Measurements from ENCODE around the gene RNF224. TPM values are rescaled to one million over a fixed set of nuclear protein-coding genes. Genes with fewer than 3 reads are reported as not detected.

Gene RNF224
- total and polyA plus RNA-seq, 2 of the 13 experiments (the other 11 are each of a cell fraction or from before 2014, with no cell fraction given), result 0.09 TPM; not detected in 1

DNA sequence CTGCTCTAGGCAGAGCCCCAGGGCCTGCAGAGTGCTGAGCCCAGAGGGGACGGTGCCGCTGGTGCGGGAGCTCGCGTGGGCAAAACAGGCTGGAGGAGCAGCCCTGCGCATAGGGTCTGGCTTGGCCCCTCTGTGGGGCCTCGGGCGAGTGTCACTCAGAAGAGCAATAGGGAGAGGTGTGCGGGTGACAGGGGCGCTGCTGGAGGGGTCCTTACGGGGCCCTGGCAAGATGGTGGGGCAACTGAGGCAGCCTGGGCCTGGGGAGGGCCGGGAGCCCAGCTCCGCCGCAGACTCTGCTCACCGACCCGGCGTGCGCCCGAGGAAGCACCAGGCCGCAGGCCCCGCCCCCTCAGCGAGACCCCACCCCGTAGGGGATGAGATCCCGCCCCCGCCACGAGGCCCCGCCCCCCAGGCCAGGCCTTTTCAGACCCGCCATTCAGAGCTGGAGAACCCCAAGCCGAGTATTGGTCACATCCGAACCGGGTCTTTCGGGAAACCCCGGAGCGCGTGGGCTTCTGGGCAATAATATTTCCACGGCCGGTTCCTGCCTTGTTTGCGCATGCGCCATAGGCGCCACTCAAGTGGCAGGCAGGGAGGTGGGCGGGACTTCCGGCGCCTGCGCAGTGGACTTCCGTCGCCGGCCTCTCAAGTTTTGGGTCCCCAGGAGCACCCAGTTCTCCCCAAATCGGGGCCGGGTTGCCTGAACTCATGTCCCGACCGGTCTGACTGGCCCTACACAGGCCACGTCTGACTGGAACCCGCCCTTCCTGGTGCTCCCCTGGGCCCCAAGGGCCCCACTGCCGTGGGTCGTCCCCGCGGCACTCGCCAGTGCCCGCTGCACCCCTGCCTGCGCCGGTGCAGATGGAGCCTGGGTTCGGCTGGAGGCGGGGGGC lies 4.0 kb upstream of the RNF224 start (continued):
- TF ChIP-seq, protein P1, sequence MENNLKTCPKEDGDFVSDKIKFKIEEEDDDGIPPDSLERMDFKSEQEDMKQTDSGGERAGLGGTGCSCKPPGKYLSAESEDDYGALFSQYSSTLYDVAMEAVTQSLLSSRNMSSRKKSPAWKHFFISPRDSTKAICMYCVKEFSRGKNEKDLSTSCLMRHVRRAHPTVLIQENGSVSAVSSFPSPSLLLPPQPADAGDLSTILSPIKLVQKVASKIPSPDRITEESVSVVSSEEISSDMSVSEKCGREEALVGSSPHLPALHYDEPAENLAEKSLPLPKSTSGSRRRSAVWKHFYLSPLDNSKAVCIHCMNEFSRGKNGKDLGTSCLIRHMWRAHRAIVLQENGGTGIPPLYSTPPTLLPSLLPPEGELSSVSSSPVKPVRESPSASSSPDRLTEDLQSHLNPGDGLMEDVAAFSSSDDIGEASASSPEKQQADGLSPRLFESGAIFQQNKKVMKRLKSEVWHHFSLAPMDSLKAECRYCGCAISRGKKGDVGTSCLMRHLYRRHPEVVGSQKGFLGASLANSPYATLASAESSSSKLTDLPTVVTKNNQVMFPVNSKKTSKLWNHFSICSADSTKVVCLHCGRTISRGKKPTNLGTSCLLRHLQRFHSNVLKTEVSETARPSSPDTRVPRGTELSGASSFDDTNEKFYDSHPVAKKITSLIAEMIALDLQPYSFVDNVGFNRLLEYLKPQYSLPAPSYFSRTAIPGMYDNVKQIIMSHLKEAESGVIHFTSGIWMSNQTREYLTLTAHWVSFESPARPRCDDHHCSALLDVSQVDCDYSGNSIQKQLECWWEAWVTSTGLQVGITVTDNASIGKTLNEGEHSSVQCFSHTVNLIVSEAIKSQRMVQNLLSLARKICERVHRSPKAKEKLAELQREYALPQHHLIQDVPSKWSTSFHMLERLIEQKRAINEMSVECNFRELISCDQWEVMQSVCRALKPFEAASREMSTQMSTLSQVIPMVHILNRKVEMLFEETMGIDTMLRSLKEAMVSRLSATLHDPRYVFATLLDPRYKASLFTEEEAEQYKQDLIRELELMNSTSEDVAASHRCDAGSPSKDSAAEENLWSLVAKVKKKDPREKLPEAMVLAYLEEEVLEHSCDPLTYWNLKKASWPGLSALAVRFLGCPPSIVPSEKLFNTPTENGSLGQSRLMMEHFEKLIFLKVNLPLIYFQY (CRISPR knock-in tag; IDR thresholded peaks at IDR 0.05; ENCODE audit: borderline replicate concordance), result no peak
- TF ChIP-seq, protein P2, sequence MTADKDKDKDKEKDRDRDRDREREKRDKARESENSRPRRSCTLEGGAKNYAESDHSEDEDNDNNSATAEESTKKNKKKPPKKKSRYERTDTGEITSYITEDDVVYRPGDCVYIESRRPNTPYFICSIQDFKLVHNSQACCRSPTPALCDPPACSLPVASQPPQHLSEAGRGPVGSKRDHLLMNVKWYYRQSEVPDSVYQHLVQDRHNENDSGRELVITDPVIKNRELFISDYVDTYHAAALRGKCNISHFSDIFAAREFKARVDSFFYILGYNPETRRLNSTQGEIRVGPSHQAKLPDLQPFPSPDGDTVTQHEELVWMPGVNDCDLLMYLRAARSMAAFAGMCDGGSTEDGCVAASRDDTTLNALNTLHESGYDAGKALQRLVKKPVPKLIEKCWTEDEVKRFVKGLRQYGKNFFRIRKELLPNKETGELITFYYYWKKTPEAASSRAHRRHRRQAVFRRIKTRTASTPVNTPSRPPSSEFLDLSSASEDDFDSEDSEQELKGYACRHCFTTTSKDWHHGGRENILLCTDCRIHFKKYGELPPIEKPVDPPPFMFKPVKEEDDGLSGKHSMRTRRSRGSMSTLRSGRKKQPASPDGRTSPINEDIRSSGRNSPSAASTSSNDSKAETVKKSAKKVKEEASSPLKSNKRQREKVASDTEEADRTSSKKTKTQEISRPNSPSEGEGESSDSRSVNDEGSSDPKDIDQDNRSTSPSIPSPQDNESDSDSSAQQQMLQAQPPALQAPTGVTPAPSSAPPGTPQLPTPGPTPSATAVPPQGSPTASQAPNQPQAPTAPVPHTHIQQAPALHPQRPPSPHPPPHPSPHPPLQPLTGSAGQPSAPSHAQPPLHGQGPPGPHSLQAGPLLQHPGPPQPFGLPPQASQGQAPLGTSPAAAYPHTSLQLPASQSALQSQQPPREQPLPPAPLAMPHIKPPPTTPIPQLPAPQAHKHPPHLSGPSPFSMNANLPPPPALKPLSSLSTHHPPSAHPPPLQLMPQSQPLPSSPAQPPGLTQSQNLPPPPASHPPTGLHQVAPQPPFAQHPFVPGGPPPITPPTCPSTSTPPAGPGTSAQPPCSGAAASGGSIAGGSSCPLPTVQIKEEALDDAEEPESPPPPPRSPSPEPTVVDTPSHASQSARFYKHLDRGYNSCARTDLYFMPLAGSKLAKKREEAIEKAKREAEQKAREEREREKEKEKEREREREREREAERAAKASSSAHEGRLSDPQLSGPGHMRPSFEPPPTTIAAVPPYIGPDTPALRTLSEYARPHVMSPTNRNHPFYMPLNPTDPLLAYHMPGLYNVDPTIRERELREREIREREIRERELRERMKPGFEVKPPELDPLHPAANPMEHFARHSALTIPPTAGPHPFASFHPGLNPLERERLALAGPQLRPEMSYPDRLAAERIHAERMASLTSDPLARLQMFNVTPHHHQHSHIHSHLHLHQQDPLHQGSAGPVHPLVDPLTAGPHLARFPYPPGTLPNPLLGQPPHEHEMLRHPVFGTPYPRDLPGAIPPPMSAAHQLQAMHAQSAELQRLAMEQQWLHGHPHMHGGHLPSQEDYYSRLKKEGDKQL (CRISPR knock-in tag; IDR thresholded peaks at IDR 0.05; ENCODE audit: low read depth), result no peak
- peak; percentile 7; the same call in 1 of the 2 replicates for TF ChIP-seq SAP130 (CRISPR knock-in tag; IDR thresholded peaks at IDR 0.05; ENCODE audit: low read depth)
- peak; percentile 81 for TF ChIP-seq KDM2A (CRISPR knock-in tag; IDR thresholded peaks at IDR 0.05; ENCODE audit: borderline replicate concordance, low read depth)
- TF ChIP-seq ZFP36L1 (CRISPR knock-in tag; IDR thresholded peaks at IDR 0.05), result no peak
- no peak for TF ChIP-seq ZNF34 (CRISPR knock-in tag; IDR thresholded peaks at IDR 0.05; ENCODE audit: borderline replicate concordance)
- TF ChIP-seq, protein P3, sequence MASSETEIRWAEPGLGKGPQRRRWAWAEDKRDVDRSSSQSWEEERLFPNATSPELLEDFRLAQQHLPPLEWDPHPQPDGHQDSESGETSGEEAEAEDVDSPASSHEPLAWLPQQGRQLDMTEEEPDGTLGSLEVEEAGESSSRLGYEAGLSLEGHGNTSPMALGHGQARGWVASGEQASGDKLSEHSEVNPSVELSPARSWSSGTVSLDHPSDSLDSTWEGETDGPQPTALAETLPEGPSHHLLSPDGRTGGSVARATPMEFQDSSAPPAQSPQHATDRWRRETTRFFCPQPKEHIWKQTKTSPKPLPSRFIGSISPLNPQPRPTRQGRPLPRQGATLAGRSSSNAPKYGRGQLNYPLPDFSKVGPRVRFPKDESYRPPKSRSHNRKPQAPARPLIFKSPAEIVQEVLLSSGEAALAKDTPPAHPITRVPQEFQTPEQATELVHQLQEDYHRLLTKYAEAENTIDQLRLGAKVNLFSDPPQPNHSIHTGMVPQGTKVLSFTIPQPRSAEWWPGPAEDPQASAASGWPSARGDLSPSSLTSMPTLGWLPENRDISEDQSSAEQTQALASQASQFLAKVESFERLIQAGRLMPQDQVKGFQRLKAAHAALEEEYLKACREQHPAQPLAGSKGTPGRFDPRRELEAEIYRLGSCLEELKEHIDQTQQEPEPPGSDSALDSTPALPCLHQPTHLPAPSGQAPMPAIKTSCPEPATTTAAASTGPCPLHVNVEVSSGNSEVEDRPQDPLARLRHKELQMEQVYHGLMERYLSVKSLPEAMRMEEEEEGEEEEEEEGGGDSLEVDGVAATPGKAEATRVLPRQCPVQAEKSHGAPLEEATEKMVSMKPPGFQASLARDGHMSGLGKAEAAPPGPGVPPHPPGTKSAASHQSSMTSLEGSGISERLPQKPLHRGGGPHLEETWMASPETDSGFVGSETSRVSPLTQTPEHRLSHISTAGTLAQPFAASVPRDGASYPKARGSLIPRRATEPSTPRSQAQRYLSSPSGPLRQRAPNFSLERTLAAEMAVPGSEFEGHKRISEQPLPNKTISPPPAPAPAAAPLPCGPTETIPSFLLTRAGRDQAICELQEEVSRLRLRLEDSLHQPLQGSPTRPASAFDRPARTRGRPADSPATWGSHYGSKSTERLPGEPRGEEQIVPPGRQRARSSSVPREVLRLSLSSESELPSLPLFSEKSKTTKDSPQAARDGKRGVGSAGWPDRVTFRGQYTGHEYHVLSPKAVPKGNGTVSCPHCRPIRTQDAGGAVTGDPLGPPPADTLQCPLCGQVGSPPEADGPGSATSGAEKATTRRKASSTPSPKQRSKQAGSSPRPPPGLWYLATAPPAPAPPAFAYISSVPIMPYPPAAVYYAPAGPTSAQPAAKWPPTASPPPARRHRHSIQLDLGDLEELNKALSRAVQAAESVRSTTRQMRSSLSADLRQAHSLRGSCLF (CRISPR knock-in tag; IDR thresholded peaks at IDR 0.05; ENCODE audit: borderline replicate concordance), result no peak
- no peak for TF ChIP-seq ZEB1 (IDR thresholded peaks at IDR 0.05; ENCODE audit: insufficient replicate concordance, low read depth)
- TF ChIP-seq PRMT3 (CRISPR knock-in tag; IDR thresholded peaks at IDR 0.05; ENCODE audit: borderline replicate concordance, low read depth), result no peak
- TF ChIP-seq MXI1 (IDR thresholded peaks at IDR 0.05; ENCODE audit: borderline replicate concordance, low read depth, low read length), result peak; percentile 78; the same call in 2 of the 3 replicates
- TF ChIP-seq KDM4B (CRISPR knock-in tag; IDR thresholded peaks at IDR 0.05), result no peak
- no peak for TF ChIP-seq ZNF674 (CRISPR knock-in tag; IDR thresholded peaks at IDR 0.05; ENCODE audit: low read depth)
